ENCODE data around the gene NBPF3. TPM values are rescaled to one million over a fixed set of nuclear protein-coding genes. Genes with fewer than 3 reads are reported as not detected.

NBPF3 gene
- total and polyA plus RNA-seq, 2 experiments from 2014 or later, result 2.7 to 18.1 TPM

DNA sequence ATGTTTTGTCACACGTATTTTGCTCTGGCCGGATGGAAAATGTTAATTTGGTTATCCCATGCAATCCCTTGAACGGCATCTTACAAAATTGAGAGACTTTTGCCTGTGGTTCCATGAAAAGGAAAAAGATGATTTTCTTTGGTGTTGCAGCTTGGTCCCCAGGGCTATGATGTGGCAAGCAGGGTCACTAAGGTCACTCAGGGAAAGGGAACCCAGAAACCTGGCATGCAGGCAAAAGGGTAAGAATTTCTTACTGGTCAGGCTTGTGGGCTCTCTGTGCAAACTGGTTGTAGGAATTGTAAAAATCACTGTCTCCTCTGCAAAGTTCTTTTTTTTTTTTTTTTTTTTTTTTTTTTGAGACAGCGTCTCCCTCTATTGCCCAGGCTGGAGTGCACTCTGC, 48.4 kb upstream of the NBPF3 start:
- no peaks in the 10 kb centered on the region for H3K9me2 ChIP-seq (ENCODE audit: insufficient read depth)
- no peak overlapping the region for H2AFZ ChIP-seq
- no peaks in the 10 kb centered on the region for H3K27me3 ChIP-seq (ENCODE audit: insufficient read depth)
- H3K4me3 ChIP-seq, result no peak overlapping the region
- peaks cover 7% of the 10 kb centered on the region for H3K27me3 Mint-ChIP-seq (ENCODE audit: insufficient read depth, low read depth, poor library complexity)
- no peaks in the 10 kb centered on the region for H3K36me3 ChIP-seq (ENCODE audit: insufficient read depth)
- no peaks in the 10 kb centered on the region for H3K79me2 ChIP-seq (replicated peaks; ENCODE audit: insufficient read depth)
- DNase-seq (ENCODE audit: low spot score) (no peak), ATAC-seq (no peak)
- H3K4me1 Mint-ChIP-seq, result no peaks in the 10 kb centered on the region
- no peak overlapping the region for H3K27ac Mint-ChIP-seq
- H3K36me3 Mint-ChIP-seq (ENCODE audit: low read depth), result peaks cover 6% of the 10 kb centered on the region
- no peak overlapping the region for H3K27ac ChIP-seq (ENCODE audit: low read depth)
- no peaks in the 10 kb centered on the region for H3F3A ChIP-seq (replicated peaks; ENCODE audit: low read depth)
- H3K4me1 ChIP-seq (ENCODE audit: insufficient read depth), result no peaks in the 10 kb centered on the region
- TF ChIP-seq STAT1 (IDR thresholded peaks at IDR 0.05; ENCODE audit: unreplicated experiment), result no peak
- no peak for TF ChIP-seq NANOG (IDR thresholded peaks at IDR 0.05; ENCODE audit: borderline replicate concordance)
- no peak for TF ChIP-seq JUNB (IDR thresholded peaks at IDR 0.05; ENCODE audit: unreplicated experiment)
- TF ChIP-seq ZNF114 (CRISPR knock-in tag; IDR thresholded peaks at IDR 0.05), result no peak
- TF ChIP-seq CREB1 (CRISPR knock-in tag; IDR thresholded peaks at IDR 0.05; ENCODE audit: low read depth), result no peak
- TF ChIP-seq, protein P1, sequence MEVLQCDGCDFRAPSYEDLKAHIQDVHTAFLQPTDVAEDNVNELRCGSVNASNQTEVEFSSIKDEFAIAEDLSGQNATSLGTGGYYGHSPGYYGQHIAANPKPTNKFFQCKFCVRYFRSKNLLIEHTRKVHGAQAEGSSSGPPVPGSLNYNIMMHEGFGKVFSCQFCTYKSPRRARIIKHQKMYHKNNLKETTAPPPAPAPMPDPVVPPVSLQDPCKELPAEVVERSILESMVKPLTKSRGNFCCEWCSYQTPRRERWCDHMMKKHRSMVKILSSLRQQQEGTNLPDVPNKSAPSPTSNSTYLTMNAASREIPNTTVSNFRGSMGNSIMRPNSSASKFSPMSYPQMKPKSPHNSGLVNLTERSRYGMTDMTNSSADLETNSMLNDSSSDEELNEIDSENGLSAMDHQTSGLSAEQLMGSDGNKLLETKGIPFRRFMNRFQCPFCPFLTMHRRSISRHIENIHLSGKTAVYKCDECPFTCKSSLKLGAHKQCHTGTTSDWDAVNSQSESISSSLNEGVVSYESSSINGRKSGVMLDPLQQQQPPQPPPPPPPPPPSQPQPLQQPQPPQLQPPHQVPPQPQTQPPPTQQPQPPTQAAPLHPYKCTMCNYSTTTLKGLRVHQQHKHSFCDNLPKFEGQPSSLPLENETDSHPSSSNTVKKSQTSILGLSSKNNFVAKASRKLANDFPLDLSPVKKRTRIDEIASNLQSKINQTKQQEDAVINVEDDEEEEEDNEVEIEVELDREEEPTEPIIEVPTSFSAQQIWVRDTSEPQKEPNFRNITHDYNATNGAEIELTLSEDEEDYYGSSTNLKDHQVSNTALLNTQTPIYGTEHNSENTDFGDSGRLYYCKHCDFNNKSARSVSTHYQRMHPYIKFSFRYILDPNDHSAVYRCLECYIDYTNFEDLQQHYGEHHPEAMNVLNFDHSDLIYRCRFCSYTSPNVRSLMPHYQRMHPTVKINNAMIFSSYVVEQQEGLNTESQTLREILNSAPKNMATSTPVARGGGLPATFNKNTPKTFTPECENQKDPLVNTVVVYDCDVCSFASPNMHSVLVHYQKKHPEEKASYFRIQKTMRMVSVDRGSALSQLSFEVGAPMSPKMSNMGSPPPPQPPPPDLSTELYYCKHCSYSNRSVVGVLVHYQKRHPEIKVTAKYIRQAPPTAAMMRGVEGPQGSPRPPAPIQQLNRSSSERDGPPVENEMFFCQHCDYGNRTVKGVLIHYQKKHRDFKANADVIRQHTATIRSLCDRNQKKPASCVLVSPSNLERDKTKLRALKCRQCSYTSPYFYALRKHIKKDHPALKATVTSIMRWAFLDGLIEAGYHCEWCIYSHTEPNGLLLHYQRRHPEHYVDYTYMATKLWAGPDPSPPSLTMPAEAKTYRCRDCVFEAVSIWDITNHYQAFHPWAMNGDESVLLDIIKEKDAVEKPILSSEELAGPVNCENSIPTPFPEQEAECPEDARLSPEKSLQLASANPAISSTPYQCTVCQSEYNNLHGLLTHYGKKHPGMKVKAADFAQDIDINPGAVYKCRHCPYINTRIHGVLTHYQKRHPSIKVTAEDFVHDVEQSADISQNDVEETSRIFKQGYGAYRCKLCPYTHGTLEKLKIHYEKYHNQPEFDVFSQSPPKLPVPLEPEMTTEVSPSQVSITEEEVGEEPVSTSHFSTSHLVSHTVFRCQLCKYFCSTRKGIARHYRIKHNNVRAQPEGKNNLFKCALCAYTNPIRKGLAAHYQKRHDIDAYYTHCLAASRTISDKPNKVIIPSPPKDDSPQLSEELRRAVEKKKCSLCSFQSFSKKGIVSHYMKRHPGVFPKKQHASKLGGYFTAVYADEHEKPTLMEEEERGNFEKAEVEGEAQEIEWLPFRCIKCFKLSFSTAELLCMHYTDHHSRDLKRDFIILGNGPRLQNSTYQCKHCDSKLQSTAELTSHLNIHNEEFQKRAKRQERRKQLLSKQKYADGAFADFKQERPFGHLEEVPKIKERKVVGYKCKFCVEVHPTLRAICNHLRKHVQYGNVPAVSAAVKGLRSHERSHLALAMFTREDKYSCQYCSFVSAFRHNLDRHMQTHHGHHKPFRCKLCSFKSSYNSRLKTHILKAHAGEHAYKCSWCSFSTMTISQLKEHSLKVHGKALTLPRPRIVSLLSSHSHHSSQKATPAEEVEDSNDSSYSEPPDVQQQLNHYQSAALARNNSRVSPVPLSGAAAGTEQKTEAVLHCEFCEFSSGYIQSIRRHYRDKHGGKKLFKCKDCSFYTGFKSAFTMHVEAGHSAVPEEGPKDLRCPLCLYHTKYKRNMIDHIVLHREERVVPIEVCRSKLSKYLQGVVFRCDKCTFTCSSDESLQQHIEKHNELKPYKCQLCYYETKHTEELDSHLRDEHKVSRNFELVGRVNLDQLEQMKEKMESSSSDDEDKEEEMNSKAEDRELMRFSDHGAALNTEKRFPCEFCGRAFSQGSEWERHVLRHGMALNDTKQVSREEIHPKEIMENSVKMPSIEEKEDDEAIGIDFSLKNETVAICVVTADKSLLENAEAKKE (CRISPR knock-in tag; IDR thresholded peaks at IDR 0.05), result no peak
- TF ChIP-seq, protein P2, sequence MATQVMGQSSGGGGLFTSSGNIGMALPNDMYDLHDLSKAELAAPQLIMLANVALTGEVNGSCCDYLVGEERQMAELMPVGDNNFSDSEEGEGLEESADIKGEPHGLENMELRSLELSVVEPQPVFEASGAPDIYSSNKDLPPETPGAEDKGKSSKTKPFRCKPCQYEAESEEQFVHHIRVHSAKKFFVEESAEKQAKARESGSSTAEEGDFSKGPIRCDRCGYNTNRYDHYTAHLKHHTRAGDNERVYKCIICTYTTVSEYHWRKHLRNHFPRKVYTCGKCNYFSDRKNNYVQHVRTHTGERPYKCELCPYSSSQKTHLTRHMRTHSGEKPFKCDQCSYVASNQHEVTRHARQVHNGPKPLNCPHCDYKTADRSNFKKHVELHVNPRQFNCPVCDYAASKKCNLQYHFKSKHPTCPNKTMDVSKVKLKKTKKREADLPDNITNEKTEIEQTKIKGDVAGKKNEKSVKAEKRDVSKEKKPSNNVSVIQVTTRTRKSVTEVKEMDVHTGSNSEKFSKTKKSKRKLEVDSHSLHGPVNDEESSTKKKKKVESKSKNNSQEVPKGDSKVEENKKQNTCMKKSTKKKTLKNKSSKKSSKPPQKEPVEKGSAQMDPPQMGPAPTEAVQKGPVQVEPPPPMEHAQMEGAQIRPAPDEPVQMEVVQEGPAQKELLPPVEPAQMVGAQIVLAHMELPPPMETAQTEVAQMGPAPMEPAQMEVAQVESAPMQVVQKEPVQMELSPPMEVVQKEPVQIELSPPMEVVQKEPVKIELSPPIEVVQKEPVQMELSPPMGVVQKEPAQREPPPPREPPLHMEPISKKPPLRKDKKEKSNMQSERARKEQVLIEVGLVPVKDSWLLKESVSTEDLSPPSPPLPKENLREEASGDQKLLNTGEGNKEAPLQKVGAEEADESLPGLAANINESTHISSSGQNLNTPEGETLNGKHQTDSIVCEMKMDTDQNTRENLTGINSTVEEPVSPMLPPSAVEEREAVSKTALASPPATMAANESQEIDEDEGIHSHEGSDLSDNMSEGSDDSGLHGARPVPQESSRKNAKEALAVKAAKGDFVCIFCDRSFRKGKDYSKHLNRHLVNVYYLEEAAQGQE (IDR thresholded peaks at IDR 0.05; ENCODE audit: unreplicated experiment), result no peak
- TF ChIP-seq, protein P3, sequence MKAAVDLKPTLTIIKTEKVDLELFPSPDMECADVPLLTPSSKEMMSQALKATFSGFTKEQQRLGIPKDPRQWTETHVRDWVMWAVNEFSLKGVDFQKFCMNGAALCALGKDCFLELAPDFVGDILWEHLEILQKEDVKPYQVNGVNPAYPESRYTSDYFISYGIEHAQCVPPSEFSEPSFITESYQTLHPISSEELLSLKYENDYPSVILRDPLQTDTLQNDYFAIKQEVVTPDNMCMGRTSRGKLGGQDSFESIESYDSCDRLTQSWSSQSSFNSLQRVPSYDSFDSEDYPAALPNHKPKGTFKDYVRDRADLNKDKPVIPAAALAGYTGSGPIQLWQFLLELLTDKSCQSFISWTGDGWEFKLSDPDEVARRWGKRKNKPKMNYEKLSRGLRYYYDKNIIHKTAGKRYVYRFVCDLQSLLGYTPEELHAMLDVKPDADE (IDR thresholded peaks at IDR 0.05), result no peak
- no peak for TF ChIP-seq EZH2phosphoT487 (IDR thresholded peaks at IDR 0.05; ENCODE audit: unreplicated experiment)
- no peak for TF ChIP-seq POLR2AphosphoS5 (IDR thresholded peaks at IDR 0.05; ENCODE audit: low read depth)
- no peak for TF ChIP-seq EZH2 (IDR thresholded peaks at IDR 0.05; ENCODE audit: low read depth, unreplicated experiment)
- TF ChIP-seq, protein P4, sequence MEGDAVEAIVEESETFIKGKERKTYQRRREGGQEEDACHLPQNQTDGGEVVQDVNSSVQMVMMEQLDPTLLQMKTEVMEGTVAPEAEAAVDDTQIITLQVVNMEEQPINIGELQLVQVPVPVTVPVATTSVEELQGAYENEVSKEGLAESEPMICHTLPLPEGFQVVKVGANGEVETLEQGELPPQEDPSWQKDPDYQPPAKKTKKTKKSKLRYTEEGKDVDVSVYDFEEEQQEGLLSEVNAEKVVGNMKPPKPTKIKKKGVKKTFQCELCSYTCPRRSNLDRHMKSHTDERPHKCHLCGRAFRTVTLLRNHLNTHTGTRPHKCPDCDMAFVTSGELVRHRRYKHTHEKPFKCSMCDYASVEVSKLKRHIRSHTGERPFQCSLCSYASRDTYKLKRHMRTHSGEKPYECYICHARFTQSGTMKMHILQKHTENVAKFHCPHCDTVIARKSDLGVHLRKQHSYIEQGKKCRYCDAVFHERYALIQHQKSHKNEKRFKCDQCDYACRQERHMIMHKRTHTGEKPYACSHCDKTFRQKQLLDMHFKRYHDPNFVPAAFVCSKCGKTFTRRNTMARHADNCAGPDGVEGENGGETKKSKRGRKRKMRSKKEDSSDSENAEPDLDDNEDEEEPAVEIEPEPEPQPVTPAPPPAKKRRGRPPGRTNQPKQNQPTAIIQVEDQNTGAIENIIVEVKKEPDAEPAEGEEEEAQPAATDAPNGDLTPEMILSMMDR (conservative IDR thresholded peaks at IDR 0.05; ENCODE audit: low read depth in 2 of 2), result no peak
- no peak for TF ChIP-seq ZNF331 (CRISPR knock-in tag; IDR thresholded peaks at IDR 0.05; ENCODE audit: low read depth)
- no peak overlapping the region for H3K4me3 Mint-ChIP-seq
- H3K9me3 Mint-ChIP-seq, result peaks cover 9% of the 10 kb centered on the region
- no peaks in the 10 kb centered on the region for H4K20me1 ChIP-seq (replicated peaks; ENCODE audit: insufficient read depth)
- H3K4me2 ChIP-seq, result no peak overlapping the region
